ENCODE measurements around the gene ITIH3. TPM values are rescaled to one million over a fixed set of nuclear protein-coding genes. Genes with fewer than 3 reads are reported as not detected.

Gene ITIH3
- total RNA-seq, 1 donor from 2014 or later, result not detected

- no peak for DNase-seq (ENCODE audit: extremely low read depth, low read depth, low spot score)
These were observed 16.4 kb upstream of the ITIH3 start for GRCh38 chr3:52777959-52778805.

GRCh38 chr3:52779011-52779836 lies 15.4 kb upstream of the ITIH3 start:
- no peak for DNase-seq (ENCODE audit: extremely low read depth, low read depth, low spot score)

GRCh38 chr3:52779837-52780585 lies 14.6 kb upstream of the ITIH3 start:
- no peak for DNase-seq (ENCODE audit: extremely low read depth, low read depth, low spot score)

GRCh38 chr3:52781741-52782140 lies 12.9 kb upstream of the ITIH3 start:
- DNase-seq (ENCODE audit: extremely low read depth, low read depth, low spot score), result no peak

- DNase-seq (ENCODE audit: extremely low read depth, low read depth, low spot score), result no peak
These were observed 12.0 kb upstream of the ITIH3 start for GRCh38 chr3:52782412-52783210.

GRCh38 chr3:52783211-52783555 lies 11.4 kb upstream of the ITIH3 start:
- DNase-seq (ENCODE audit: extremely low read depth, low read depth, low spot score), result no peak

- DNase-seq (ENCODE audit: extremely low read depth, low read depth, low spot score), result no peak
These were observed 10.5 kb upstream of the ITIH3 start for GRCh38 chr3:52784021-52784621.

GRCh38 chr3:52784931-52785590 lies 9.5 kb upstream of the ITIH3 start:
- no peak for DNase-seq (ENCODE audit: extremely low read depth, low read depth, low spot score)

- no peak for DNase-seq (ENCODE audit: extremely low read depth, low read depth, low spot score)
These were observed 8.0 kb upstream of the ITIH3 start for GRCh38 chr3:52786330-52787215.

GRCh38 chr3:52787246-52787645 lies 7.3 kb upstream of the ITIH3 start:
- DNase-seq (ENCODE audit: extremely low read depth, low read depth, low spot score), result no peak

- no peak for DNase-seq (ENCODE audit: extremely low read depth, low read depth, low spot score)
These were observed 6.6 kb upstream of the ITIH3 start for GRCh38 chr3:52787672-52788625.

GRCh38 chr3:52788890-52789745 lies 5.5 kb upstream of the ITIH3 start:
- no peak for DNase-seq (ENCODE audit: extremely low read depth, low read depth, low spot score)

GRCh38 chr3:52789746-52790040 lies 4.9 kb upstream of the ITIH3 start:
- DNase-seq (ENCODE audit: extremely low read depth, low read depth, low spot score), result no peak

- DNase-seq (ENCODE audit: extremely low read depth, low read depth, low spot score), result no peak
These were observed 4.3 kb upstream of the ITIH3 start for GRCh38 chr3:52790337-52790736.

- no peak for DNase-seq (ENCODE audit: extremely low read depth, low read depth, low spot score)
These were observed 3.9 kb upstream of the ITIH3 start for GRCh38 chr3:52790741-52791140.

- DNase-seq (ENCODE audit: extremely low read depth, low read depth, low spot score), result no peak
These were observed 3.2 kb upstream of the ITIH3 start for GRCh38 chr3:52791366-52791765.

- DNase-seq (ENCODE audit: extremely low read depth, low read depth, low spot score), result no peak
These were observed 2.7 kb upstream of the ITIH3 start for GRCh38 chr3:52791928-52792327.

All from glomerular endothelial cell (primary cell).